VCaP (cell line): ENCODE results near the gene TIMM17A.
"Not testable (repeated sequence)": the region's sequence is repeated elsewhere in the genome, so short reads cannot be mapped to it uniquely, and the experiment has no call there.

ENCODE experiments used
- H3K27ac ChIP-seq: fragments of 450-650 bp; 2 replicates; pipeline ENCODE4 v1.5.1; 2017
- TF ChIP-seq, protein P1 (sequence below): fragments of 450-650 bp; conservative IDR thresholded peaks from 2 replicates; pipeline ENCODE4 v1.5.1; 2017; ENCODE audit warnings: mild to moderate bottlenecking, moderate library complexity

Gene TIMM17A

GRCh38 chr1:201930137-201930536 lies 25.2 kb upstream of the TIMM17A start:
- no peak overlapping the region for H3K27ac ChIP-seq
- TF ChIP-seq, protein P1, sequence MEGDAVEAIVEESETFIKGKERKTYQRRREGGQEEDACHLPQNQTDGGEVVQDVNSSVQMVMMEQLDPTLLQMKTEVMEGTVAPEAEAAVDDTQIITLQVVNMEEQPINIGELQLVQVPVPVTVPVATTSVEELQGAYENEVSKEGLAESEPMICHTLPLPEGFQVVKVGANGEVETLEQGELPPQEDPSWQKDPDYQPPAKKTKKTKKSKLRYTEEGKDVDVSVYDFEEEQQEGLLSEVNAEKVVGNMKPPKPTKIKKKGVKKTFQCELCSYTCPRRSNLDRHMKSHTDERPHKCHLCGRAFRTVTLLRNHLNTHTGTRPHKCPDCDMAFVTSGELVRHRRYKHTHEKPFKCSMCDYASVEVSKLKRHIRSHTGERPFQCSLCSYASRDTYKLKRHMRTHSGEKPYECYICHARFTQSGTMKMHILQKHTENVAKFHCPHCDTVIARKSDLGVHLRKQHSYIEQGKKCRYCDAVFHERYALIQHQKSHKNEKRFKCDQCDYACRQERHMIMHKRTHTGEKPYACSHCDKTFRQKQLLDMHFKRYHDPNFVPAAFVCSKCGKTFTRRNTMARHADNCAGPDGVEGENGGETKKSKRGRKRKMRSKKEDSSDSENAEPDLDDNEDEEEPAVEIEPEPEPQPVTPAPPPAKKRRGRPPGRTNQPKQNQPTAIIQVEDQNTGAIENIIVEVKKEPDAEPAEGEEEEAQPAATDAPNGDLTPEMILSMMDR: no peak

GRCh38 chr1:201930803-201931202 lies 24.5 kb upstream of the TIMM17A start:
- TF ChIP-seq, protein P1: no peak
- no peak overlapping the region for H3K27ac ChIP-seq

DNA sequence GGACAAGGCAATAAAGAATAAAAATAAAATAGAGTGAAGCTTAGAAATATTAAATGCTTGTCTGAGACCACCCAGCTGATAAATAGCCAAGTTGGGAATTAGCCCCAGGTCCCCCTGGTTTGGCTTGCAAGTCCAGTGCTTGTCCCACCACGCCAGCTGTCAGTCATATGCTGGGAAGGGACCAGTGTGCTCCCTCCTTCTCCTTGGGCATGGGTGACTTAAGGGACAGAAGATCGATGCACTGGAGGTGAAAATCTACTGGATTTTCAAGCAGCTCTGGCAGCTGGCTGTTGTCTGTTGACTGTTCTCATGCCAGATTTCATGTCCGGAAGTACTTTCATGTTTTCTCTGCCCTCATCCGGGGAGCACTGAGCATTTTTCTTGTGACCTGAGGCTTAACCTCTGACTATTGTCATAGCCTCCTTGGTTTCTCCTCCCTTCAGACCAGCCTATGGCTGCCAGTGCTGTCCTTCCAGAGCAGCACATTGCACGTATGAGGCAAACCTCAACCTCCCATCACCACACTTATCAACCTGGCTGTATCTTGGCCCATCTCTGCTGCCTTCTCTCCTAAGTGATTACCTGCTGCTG lies 21.4 kb upstream of the TIMM17A start:
- H3K27ac ChIP-seq: 0 out of 2 replicates have a peak overlapping the region, but pooled peaks have one; percentile 14
- TF ChIP-seq, protein P1: no peak

GRCh38 chr1:201937624-201938213 lies 17.6 kb upstream of the TIMM17A start:
- H3K27ac ChIP-seq: no peak overlapping the region

DNA sequence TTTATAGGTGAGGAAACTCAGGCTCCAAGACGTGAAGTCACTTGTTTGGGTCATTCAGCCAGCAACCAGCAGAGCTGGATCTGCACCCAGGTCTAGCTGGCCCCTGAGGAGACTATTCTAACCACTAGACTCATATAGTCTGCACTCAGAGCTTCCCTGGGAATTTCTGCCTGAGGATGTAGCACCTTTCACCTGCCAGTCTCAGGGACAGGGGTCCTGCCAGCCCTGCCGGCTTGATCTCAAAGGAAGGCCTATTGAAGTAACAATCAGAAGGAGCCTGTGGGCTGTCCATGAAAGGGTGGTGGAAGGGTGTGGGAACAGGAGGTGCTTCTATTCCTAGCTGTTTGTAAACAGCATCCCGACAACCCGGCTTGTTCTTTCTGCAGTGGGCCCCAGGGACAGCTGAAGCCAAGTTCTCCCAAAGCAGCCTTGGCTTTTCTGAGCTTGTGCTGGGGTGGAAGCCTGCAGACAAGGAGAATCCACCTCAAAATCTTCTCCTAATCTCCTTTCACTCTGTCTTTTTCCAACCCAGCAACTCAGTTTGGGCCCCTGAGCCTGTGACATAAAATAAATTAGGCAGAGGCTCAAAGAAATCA lies 16.8 kb upstream of the TIMM17A start:
- H3K27ac ChIP-seq: no peak overlapping the region
- TF ChIP-seq, protein P1: no peak

More at GRCh38 chr1:201937624-201938213, 17.6 kb upstream of the TIMM17A start:
- TF ChIP-seq, protein P1: no peak

- no peak overlapping the region for H3K27ac ChIP-seq
These were observed 16.2 kb upstream of the TIMM17A start for GRCh38 chr1:201939148-201939547.

DNA sequence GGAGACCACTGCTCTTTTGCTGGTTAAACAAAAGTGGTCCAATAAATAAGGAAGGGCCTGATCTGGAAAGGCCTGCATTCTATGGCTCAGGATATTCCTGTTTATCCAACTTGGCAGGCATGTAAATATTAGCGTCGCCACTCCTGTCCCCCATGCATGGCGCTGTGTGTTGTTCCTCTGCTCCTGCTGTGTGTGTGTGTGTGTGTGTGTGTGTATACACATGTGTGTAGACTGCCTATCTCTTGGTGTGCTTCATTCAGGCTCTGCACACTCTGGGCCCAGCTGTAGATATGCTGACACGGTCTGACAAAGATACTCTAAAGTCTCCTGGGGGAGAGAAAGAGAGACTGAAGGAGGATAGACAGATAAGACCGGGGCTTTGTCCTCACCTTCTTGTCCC lies 15.7 kb upstream of the TIMM17A start:
- TF ChIP-seq, protein P1: no peak
- H3K27ac ChIP-seq: no peak overlapping the region

More at GRCh38 chr1:201939148-201939547, 16.2 kb upstream of the TIMM17A start:
- TF ChIP-seq, protein P1: no peak

DNA sequence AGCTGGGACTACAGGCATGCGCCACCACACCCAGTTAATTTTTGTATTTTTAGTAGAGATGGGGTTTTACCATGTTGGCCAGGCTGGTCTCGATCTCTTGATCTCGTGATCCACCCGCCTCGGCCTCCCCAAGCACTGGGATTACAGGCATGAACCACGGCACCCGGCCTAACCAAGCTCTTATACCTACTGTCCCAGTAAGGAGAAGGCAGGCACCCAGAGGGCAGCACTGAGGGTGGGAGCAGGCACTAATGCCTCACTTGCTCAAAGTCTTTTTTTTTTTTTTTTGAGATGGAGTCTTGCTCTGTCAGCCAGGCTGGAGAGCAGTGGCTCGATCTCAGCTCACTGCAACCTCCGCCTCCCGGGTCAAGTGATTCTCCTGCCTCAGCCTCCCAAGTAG lies 15.0 kb upstream of the TIMM17A start:
- not testable (repeated sequence) for H3K27ac ChIP-seq
